GM21737 (cell line): ENCODE data around the gene BRDT.
"Not testable (repeated sequence)": the region's sequence is repeated elsewhere in the genome, so short reads cannot be mapped to it uniquely, and the experiment has no call there.

Source experiments
- ATAC-seq: cut with Tn5 transposase; IDR thresholded peaks from one replicate; pipeline ENCODE4 v1.9.1; 2021; ENCODE audit warnings: mild to moderate bottlenecking, moderate library complexity; ENCODE audit not compliant: unreplicated experiment

BRDT gene

GRCh38 chr1:91981996-91982609 is 32.9 kb downstream of the BRDT start:
- no peak for ATAC-seq

GRCh38 chr1:91993256-91993655 is 44.1 kb downstream of the BRDT start:
- no peak for ATAC-seq

GRCh38 chr1:91997607-91998195 is 48.5 kb downstream of the BRDT start:
- ATAC-seq, result no peak

- no peak for ATAC-seq
These were observed 54.9 kb downstream of the BRDT start for GRCh38 chr1:92004129-92004528.

- ATAC-seq, result no peak
These were observed 64.7 kb downstream of the BRDT start for GRCh38 chr1:92013923-92014322.

- ATAC-seq, result no peak
These were observed 67.6 kb downstream of the BRDT start for GRCh38 chr1:92016720-92017316.

GRCh38 chr1:92017656-92018055 is 68.5 kb downstream of the BRDT start:
- no peak for ATAC-seq

GRCh38 chr1:92026042-92026441 is 76.8 kb downstream of the BRDT start:
- not testable (repeated sequence) for ATAC-seq

- ATAC-seq, result no peak
These were observed 77.6 kb downstream of the BRDT start for GRCh38 chr1:92026806-92027205.

GRCh38 chr1:92029241-92029922 is 80.2 kb downstream of the BRDT start:
- ATAC-seq, result no peak

GRCh38 chr1:92030656-92031107 is 81.5 kb downstream of the BRDT start:
- no peak for ATAC-seq

- ATAC-seq, result no peak
These were observed 82.3 kb downstream of the BRDT start for GRCh38 chr1:92031281-92032110.

- no peak for ATAC-seq
These were observed 88.2 kb downstream of the BRDT start for GRCh38 chr1:92037400-92037799.

- no peak for ATAC-seq
These were observed 89.6 kb downstream of the BRDT start for GRCh38 chr1:92038695-92039346.

- ATAC-seq, result no peak
These were observed 91.8 kb downstream of the BRDT start for GRCh38 chr1:92040971-92041370.

- ATAC-seq, result no peak
These were observed 94.4 kb downstream of the BRDT start for GRCh38 chr1:92043621-92044020.

GRCh38 chr1:92045766-92046495 is 96.7 kb downstream of the BRDT start:
- no peak for ATAC-seq

- no peak for ATAC-seq
These were observed 102.7 kb downstream of the BRDT start for GRCh38 chr1:92051948-92052347.
